HEK293 (cell line): ENCODE data around the gene AQP1.

Experiments
- CTCF ChIA-PET: fragments of 350-600 bp; formaldehyde crosslinking; extraction: SDS; loops from one replicate; lab custom pipeline; 2021; ENCODE audit warnings: antibody characterized with exemption; lab: Yijun Ruan, JAX
- POLR2A ChIA-PET: fragments of 300-600 bp; formaldehyde crosslinking; extraction: SDS; loops from one replicate; lab custom pipeline; 2020; ENCODE audit warnings: antibody characterized with exemption, inconsistent platforms; lab: Yijun Ruan, JAX
- H3K27ac ChIP-seq: fragments of 200-500 bp; sonication (Bioruptor generic); 2 replicates; pipeline ENCODE4 v1.5.1; 2014; ENCODE audit warnings: low read depth, low read length, control low read depth, inconsistent platforms; ENCODE audit errors: extremely low read depth
- H3K36me3 ChIP-seq, 2 experiments: fragments of 200-500 bp in 1 of 2; sonication (Bioruptor generic) in 1 of 2; 1 replicate in 1 of 2; 2 replicates in 1 of 2; pipeline ENCODE4 v1.5.1; 2014 to 2017; ENCODE audit warnings: inconsistent platforms in 2 of 2, low read length in 2 of 2; ENCODE audit not compliant: control insufficient read depth in 2 of 2, insufficient read depth in 1 of 2
- H3K4me1 ChIP-seq: fragments of 200-500 bp; sonication (Bioruptor generic); 2 replicates; pipeline ENCODE4 v1.5.1; 2014; ENCODE audit warnings: mild to moderate bottlenecking, low read length, inconsistent platforms; ENCODE audit not compliant: control insufficient read depth, insufficient read depth
- H3K4me3 ChIP-seq: 2 replicates; pipeline ENCODE4 v1.5.1; 2011; ENCODE audit warnings: low read depth, mild to moderate bottlenecking, control low read depth, low read length, moderate library complexity
- H3K9me3 ChIP-seq: fragments of 200-500 bp; sonication (Bioruptor generic); 2 replicates; pipeline ENCODE4 v1.5.1; 2014; ENCODE audit warnings: low read depth, low read length, inconsistent platforms; ENCODE audit not compliant: control insufficient read depth, insufficient read depth
- BCL11B ChIP-seq: fragments of 450-650 bp; formaldehyde crosslinking; IDR thresholded peaks from 2 replicates; pipeline ENCODE4 v1.5.1; 2016; ENCODE audit warnings: low read depth, missing biosample characterization, missing genetic modification characterization
- HOXA7 ChIP-seq: sonication (generic); formaldehyde crosslinking; IDR thresholded peaks from 2 replicates; pipeline ENCODE4 v1.8.1; 2022; ENCODE audit warnings: missing genetic modification reagents, borderline replicate concordance
- KLF1 ChIP-seq: fragments of 450-650 bp; formaldehyde crosslinking; IDR thresholded peaks from 2 replicates; pipeline ENCODE4 v1.5.1; 2016; ENCODE audit warnings: missing biosample characterization, missing genetic modification characterization
- KLF9 ChIP-seq: fragments of 450-650 bp; formaldehyde crosslinking; IDR thresholded peaks from 2 replicates; pipeline ENCODE4 v1.5.1; 2016; ENCODE audit warnings: missing biosample characterization, missing genetic modification characterization, low read depth
- MEIS1 ChIP-seq: sonication (generic); formaldehyde crosslinking; IDR thresholded peaks from 2 replicates; pipeline ENCODE4 v1.8.1; 2022; ENCODE audit warnings: missing genetic modification reagents, mild to moderate bottlenecking, borderline replicate concordance
- PRDM10 ChIP-seq: fragments of 450-650 bp; formaldehyde crosslinking; IDR thresholded peaks from 2 replicates; pipeline ENCODE4 v1.5.1; 2016; ENCODE audit warnings: missing biosample characterization, missing genetic modification characterization
- ZBTB10 ChIP-seq: fragments of 450-650 bp; formaldehyde crosslinking; IDR thresholded peaks from 2 replicates; pipeline ENCODE4 v1.5.1; 2016; ENCODE audit warnings: missing biosample characterization, missing genetic modification characterization
- ZBTB20 ChIP-seq: fragments of 450-650 bp; formaldehyde crosslinking; IDR thresholded peaks from 2 replicates; pipeline ENCODE4 v1.5.1; 2016; ENCODE audit warnings: missing biosample characterization, missing genetic modification characterization
- ZBTB8A ChIP-seq: fragments of 450-650 bp; formaldehyde crosslinking; IDR thresholded peaks from 2 replicates; pipeline ENCODE4 v1.5.1; 2016; ENCODE audit warnings: missing biosample characterization, missing genetic modification characterization
- ZNF175 ChIP-seq: fragments of 450-650 bp; formaldehyde crosslinking; IDR thresholded peaks from 2 replicates; pipeline ENCODE4 v1.5.1; 2016; ENCODE audit warnings: missing biosample characterization, missing genetic modification characterization
- ZNF239 ChIP-seq: fragments of 450-650 bp; formaldehyde crosslinking; IDR thresholded peaks from 2 replicates; pipeline ENCODE4 v1.5.1; 2016; ENCODE audit warnings: missing biosample characterization, missing genetic modification characterization
- ZNF335 ChIP-seq: fragments of 450-650 bp; formaldehyde crosslinking; conservative IDR thresholded peaks from 2 replicates; pipeline ENCODE4 v1.5.1; 2016; ENCODE audit warnings: missing biosample characterization, missing genetic modification characterization
- ZNF37A ChIP-seq: fragments of 450-650 bp; IDR thresholded peaks from 2 replicates; pipeline ENCODE4 v1.5.1; 2018; ENCODE audit warnings: missing biosample characterization, missing genetic modification characterization
- ZNF558 ChIP-seq: fragments of 450-650 bp; formaldehyde crosslinking; IDR thresholded peaks from 2 replicates; pipeline ENCODE4 v1.5.1; 2016; ENCODE audit warnings: missing biosample characterization, missing genetic modification characterization
- ZNF610 ChIP-seq: fragments of 450-650 bp; formaldehyde crosslinking; IDR thresholded peaks from 2 replicates; pipeline ENCODE4 v1.5.1; 2016; ENCODE audit warnings: missing biosample characterization, missing genetic modification characterization, borderline replicate concordance
- ZNF664 ChIP-seq: fragments of 450-650 bp; formaldehyde crosslinking; IDR thresholded peaks from 2 replicates; pipeline ENCODE4 v1.5.1; 2016; ENCODE audit warnings: missing biosample characterization, missing genetic modification characterization
- ZNF843 ChIP-seq: fragments of 450-650 bp; formaldehyde crosslinking; IDR thresholded peaks from 2 replicates; pipeline ENCODE4 v1.5.1; 2016; ENCODE audit warnings: missing biosample characterization, missing genetic modification characterization
- TF ChIP-seq, protein P1 (sequence below): fragments of 450-650 bp; formaldehyde crosslinking; IDR thresholded peaks from 2 replicates; pipeline ENCODE4 v1.5.1; 2016; ENCODE audit warnings: missing biosample characterization, missing genetic modification characterization
- TF ChIP-seq, protein P2 (sequence below): fragments of 450-650 bp; formaldehyde crosslinking; IDR thresholded peaks from 2 replicates; pipeline ENCODE4 v1.5.1; 2016; ENCODE audit warnings: missing biosample characterization, missing genetic modification characterization

The AQP1 gene

GRCh38 chr7:30929686-30930085 is 18.0 kb downstream of the AQP1 start (continued):
- TF ChIP-seq PRDM10 (tag by site-specific recombination) (no peak), ZNF37A (tag by site-specific recombination) (no peak), ZNF335 (tag by site-specific recombination) (no peak)

DNA sequence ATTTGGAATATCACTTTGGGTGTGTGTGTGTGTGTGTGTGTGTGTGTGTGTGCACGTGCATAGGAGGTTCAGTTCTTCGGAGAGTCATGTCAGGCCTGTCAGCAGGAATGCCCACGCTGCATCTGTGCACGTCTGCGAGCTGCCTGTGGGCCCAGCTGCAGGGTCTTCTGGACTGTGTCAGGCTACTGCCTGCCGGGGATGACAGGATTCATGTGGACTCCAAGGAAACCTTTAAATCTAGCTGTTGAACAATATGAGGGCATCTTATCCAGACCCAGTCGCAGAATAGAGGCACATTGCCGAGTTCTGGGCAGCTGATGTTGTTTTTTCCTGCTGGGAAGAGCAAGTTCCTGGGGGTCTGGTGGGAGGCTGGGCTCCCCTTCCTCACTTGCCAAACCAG is 19.0 kb downstream of the AQP1 start:
- Histone ChIP-seq H3K27ac (no peak overlapping the region), H3K4me3 (no peak overlapping the region), H3K36me3 (no peaks in the 10 kb centered on the region), H3K4me1 (no peaks in the 10 kb centered on the region), H3K9me3 (no peaks in the 10 kb centered on the region)
- ChIA-PET CTCF (interaction anchor here (0.7 to 1.1 kb wide), 4 partner anchors 9 to 69 kb away, joined by 3 to 4 read pairs (median 3); no protein-coding TSS in a partner anchor), POLR2A (no interaction called here)
- TF ChIP-seq ZBTB10, result no peak
- TF ChIP-seq ZNF610 (tag by site-specific recombination), result no peak
- no peak for TF ChIP-seq HOXA7 (CRISPR knock-in tag)
- no peak for TF ChIP-seq ZNF239
- TF ChIP-seq ZNF558 (tag by site-specific recombination), result no peak

DNA sequence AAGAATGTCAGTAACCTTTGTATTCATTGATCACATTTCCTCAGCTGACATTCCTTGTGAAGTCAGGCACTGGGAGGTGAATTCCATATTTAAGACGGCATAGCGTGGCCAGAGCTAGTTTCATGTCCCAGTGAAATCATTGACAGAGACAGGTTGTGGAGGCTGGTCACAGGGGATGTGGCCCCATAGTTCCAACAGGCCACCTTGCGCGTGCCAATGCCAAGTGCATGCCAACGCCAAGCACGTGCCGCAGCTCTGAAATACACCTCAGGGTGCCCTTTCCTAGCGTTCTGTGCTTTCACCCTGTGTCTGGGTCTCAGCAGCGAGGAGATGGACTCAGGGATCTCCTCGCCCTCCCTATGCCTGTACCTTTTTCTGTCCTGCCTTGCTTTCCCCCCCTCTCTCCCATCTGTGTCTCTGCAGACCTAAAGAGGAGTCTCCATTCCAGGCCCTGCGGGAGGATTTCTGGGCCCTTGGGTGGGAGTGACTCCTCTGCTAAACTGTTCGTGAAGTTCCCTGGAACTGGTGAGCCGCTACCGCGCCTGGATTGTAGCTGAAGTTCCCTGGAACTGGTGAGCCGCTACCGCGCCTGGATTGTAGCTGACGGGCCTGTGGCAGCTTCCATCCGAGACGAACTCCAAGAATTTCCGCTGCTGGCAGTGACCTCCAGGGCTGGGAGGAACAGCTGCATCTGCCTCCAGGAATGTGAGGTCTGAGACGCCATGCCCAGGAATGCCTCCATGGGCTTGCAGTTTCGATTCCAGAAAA is 19.7 kb downstream of the AQP1 start:
- Histone ChIP-seq H3K36me3 (no peaks in the 10 kb centered on the region), H3K27ac (no peak overlapping the region), H3K4me1 (no peaks in the 10 kb centered on the region), H3K4me3 (no peak overlapping the region), H3K9me3 (no peaks in the 10 kb centered on the region)
- no peak for TF ChIP-seq ZNF175 (tag by site-specific recombination)
- CTCF ChIA-PET, result interaction anchor here (0.7 to 1.1 kb wide), 2 partner anchors 11 to 83 kb away, joined by 3 read pairs; no protein-coding TSS in a partner anchor
- POLR2A ChIA-PET, result no interaction called here

DNA sequence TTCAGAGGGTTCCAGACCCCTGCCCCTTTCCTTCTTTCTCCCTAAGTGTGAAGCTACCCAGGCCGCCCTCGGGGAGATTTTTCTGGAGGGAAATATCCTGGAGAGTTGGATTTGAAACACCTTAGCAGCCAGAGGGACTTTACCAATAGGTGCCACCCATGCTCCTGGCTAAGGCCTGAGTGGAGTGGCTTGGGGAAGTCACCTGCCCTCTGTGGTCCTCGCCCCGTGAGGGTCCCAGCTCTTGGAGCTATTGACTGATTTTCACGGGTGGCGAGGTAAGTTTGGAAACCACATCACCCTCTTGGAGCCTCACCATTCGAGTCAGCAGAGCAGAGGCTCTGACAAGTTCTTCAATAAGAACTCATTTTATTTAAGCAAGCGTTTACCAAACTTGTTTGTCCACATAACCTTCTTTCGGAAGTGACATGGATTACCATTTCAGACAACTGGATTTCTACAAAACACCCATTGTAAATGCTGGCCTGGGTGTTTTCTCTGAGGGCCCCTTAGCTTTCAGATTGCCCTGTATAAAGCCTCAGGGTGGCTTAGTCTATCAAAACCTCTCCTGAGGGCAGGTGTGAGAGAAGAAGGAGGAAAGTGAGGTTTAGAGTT is 20.4 kb downstream of the AQP1 start:
- no peaks in the 10 kb centered on the region for H3K9me3 ChIP-seq
- H3K27ac ChIP-seq, result no peak overlapping the region
- H3K4me1 ChIP-seq, result no peaks in the 10 kb centered on the region
- H3K36me3 ChIP-seq, result no peaks in the 10 kb centered on the region
- no peak overlapping the region for H3K4me3 ChIP-seq
- ChIA-PET POLR2A (no interaction called here), CTCF (interaction anchor here (0.7 kb wide), 1 partner anchor 84 kb away, joined by 3 read pairs; no protein-coding TSS in a partner anchor)
- TF ChIP-seq KLF9 (tag by site-specific recombination) (no peak), MEIS1 (CRISPR knock-in tag) (no peak), ZBTB8A (no peak), ZNF843 (tag by site-specific recombination) (no peak), KLF1 (tag by site-specific recombination) (no peak), ZBTB20 (tag by site-specific recombination) (no peak), ZNF664 (tag by site-specific recombination) (no peak), BCL11B (tag by site-specific recombination) (no peak)
- TF ChIP-seq, protein P1, sequence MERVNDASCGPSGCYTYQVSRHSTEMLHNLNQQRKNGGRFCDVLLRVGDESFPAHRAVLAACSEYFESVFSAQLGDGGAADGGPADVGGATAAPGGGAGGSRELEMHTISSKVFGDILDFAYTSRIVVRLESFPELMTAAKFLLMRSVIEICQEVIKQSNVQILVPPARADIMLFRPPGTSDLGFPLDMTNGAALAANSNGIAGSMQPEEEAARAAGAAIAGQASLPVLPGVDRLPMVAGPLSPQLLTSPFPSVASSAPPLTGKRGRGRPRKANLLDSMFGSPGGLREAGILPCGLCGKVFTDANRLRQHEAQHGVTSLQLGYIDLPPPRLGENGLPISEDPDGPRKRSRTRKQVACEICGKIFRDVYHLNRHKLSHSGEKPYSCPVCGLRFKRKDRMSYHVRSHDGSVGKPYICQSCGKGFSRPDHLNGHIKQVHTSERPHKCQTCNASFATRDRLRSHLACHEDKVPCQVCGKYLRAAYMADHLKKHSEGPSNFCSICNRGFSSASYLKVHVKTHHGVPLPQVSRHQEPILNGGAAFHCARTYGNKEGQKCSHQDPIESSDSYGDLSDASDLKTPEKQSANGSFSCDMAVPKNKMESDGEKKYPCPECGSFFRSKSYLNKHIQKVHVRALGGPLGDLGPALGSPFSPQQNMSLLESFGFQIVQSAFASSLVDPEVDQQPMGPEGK (tag by site-specific recombination), result no peak
- TF ChIP-seq, protein P2, sequence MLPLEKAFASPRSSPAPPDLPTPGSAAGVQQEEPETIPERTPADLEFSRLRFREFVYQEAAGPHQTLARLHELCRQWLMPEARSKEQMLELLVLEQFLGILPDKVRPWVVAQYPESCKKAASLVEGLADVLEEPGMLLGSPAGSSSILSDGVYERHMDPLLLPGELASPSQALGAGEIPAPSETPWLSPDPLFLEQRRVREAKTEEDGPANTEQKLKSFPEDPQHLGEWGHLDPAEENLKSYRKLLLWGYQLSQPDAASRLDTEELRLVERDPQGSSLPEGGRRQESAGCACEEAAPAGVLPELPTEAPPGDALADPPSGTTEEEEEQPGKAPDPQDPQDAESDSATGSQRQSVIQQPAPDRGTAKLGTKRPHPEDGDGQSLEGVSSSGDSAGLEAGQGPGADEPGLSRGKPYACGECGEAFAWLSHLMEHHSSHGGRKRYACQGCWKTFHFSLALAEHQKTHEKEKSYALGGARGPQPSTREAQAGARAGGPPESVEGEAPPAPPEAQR (tag by site-specific recombination), result no peak
